ENCODE results near the gene CDK3. TPM values are rescaled to one million over a fixed set of nuclear protein-coding genes. Genes with fewer than 3 reads are reported as not detected.

Gene CDK3
- 1 to 10 TPM; 1.5 to 6.3 TPM for total RNA-seq
- polyA plus RNA-seq = 1 to 10 TPM; 2.6 TPM

DNA sequence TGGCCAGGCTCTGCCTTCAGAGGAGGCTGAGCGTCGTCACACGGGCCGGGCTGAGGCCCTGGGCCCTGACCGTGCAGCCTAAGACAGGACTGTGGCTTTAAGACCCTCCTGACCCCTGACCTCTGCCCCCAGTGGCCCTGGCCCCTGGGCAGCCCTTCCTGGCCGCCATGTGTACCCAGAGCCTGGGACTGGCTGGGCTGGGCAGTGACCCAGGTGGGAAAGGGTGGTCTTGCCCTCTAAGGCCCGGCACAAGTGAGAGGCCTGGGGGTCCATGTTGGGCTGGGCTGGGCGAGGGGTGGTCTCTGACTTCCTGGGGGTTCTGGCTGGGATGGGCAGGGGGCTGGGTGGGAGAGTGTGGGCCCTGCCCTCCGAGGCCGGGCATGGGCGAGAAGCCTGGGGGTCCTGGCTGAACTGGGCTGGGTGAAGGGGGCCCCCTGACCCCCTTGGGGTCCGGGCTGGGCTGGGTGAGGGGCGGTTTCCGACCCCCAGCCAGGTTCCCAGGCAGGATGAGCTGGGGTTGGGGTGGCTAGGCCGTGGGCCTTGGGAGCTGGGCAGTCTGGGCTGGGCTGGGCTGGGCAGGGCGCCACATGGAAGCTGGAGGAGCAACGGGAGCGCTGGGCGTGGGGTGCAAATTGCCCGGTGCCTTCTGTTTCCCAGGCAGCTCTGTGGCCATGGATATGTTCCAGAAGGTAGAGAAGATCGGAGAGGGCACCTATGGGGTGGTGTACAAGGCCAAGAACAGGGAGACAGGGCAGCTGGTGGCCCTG lies at the start of gene CDK3:
CDK3 (plus strand) TSS at position 101 of the 767 bp plus-strand sequence; CDS start at position 672, 571 bp downstream.
- no peak for DNase-seq (ENCODE audit: low spot score)
- Histone ChIP-seq H3K9ac (ENCODE audit: low read depth in 1 of 2, low read length in 2 of 2) (no peak within 1 kb of the TSS), H3K36me3 (ENCODE audit: control insufficient read depth in 4 of 4, insufficient read depth in 3 of 4, low read depth in 1 of 4, low read length in 3 of 4) (peaks cover 0 to 2% (median 0%) of the 10 kb centered on the region in 4 donors), H3K27ac (ENCODE audit: low read depth in 1 of 2, low read length in 2 of 2) (peak within 1 kb of the TSS; percentile 58 to 63), H3K9me3 (ENCODE audit: control insufficient read depth in 4 of 4, low read length in 3 of 4) (no peaks in the 10 kb centered on the region), H3K27me3 (ENCODE audit: control insufficient read depth in 4 of 4, insufficient read depth in 4 of 4, low read length in 3 of 4) (no peaks in the 10 kb centered on the region), H3K4me1 (ENCODE audit: control insufficient read depth in 4 of 4, insufficient read depth in 4 of 4, low read length in 3 of 4) (peaks cover 25 to 92% (median 68%) of the 10 kb centered on the region in 4 donors), H3K4me3 (ENCODE audit: low read depth in 1 of 3, low read length in 3 of 3) (no peak within 1 kb of the TSS)
- 79% methylated on average over 21 of the region's 21 CpGs for WGBS
- TF ChIP-seq YY1 (IDR thresholded peaks at IDR 0.05) (no peak), HNF4A (conservative IDR thresholded peaks at IDR 0.05) (no peak), FOXA2 (IDR thresholded peaks at IDR 0.05) (no peak), MAX (IDR thresholded peaks at IDR 0.05) (no peak), GABPA (IDR thresholded peaks at IDR 0.05 in 1 of 2, conservative IDR thresholded peaks at IDR 0.05 in 1 of 2) (no peak), NR2F2 (IDR thresholded peaks at IDR 0.05) (no peak), RXRA (IDR thresholded peaks at IDR 0.05) (no peak), JUND (IDR thresholded peaks at IDR 0.05) (no peak), CTCF (IDR thresholded peaks at IDR 0.05; ENCODE audit: low read depth, low read length, missing input control) (no peak)
- TF ChIP-seq, protein P1, sequence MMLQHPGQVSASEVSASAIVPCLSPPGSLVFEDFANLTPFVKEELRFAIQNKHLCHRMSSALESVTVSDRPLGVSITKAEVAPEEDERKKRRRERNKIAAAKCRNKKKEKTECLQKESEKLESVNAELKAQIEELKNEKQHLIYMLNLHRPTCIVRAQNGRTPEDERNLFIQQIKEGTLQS (IDR thresholded peaks at IDR 0.05) = no peak
- TF ChIP-seq, protein P2, sequence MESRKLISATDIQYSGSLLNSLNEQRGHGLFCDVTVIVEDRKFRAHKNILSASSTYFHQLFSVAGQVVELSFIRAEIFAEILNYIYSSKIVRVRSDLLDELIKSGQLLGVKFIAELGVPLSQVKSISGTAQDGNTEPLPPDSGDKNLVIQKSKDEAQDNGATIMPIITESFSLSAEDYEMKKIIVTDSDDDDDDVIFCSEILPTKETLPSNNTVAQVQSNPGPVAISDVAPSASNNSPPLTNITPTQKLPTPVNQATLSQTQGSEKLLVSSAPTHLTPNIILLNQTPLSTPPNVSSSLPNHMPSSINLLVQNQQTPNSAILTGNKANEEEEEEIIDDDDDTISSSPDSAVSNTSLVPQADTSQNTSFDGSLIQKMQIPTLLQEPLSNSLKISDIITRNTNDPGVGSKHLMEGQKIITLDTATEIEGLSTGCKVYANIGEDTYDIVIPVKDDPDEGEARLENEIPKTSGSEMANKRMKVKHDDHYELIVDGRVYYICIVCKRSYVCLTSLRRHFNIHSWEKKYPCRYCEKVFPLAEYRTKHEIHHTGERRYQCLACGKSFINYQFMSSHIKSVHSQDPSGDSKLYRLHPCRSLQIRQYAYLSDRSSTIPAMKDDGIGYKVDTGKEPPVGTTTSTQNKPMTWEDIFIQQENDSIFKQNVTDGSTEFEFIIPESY (IDR thresholded peaks at IDR 0.05) = no peak

DNA sequence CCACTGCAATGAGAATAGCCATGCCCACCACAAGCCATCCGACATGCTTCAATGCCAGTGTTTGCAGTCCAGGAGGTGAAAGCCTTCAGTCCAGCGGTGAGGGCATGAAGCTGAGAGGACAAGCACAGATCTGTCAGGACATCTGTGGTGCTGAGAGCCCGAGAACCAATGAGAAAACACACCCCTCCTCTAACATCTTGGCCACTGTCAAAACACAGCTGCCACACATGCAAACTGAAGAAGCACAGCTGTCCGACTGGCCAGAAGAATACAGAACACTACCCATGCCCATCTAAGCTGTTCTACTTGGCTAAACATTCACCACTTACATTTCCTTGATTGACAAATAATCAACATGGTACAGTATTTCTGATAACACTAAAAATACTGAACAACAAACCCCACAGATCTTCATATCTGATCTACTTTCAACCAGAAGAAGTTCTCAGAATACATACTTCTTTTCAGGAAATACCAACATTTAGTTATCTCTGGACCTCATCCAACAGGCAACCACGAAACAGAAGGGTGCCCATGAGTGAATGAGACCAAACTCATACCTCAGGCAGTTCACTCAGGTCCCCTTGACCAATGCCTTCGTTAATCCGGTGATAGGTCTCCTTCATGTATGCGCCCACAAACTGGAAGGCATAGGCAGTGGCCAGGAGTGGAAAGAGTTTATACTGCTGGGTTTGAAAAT lies 49.6 kb upstream of the CDK3 start:
- WGBS = 91% methylated on average over 8 of the region's 8 CpGs
- Histone ChIP-seq H3K36me3 (ENCODE audit: control insufficient read depth in 4 of 4, insufficient read depth in 3 of 4, low read depth in 1 of 4, low read length in 3 of 4) (peaks cover 17 to 87% (median 75%) of the 10 kb centered on the region in 4 donors), H3K4me3 (ENCODE audit: low read depth in 1 of 3, low read length in 3 of 3) (no peak overlapping the region), H3K9ac (ENCODE audit: low read depth in 1 of 2, low read length in 2 of 2) (no peak overlapping the region), H3K27ac (ENCODE audit: low read depth in 1 of 2, low read length in 2 of 2) (no peak overlapping the region), H3K4me1 (ENCODE audit: control insufficient read depth in 4 of 4, insufficient read depth in 4 of 4, low read length in 3 of 4) (no peaks in the 10 kb centered on the region), H3K27me3 (ENCODE audit: control insufficient read depth in 4 of 4, insufficient read depth in 4 of 4, low read length in 3 of 4) (no peaks in the 10 kb centered on the region), H3K9me3 (ENCODE audit: control insufficient read depth in 4 of 4, low read length in 3 of 4) (no peaks in the 10 kb centered on the region)
- DNase-seq (ENCODE audit: low spot score) = no peak
- TF ChIP-seq, protein P1 (IDR thresholded peaks at IDR 0.05) = no peak
- TF ChIP-seq HNF4G (IDR thresholded peaks at IDR 0.05) (no peak), GABPA (IDR thresholded peaks at IDR 0.05 in 1 of 2, conservative IDR thresholded peaks at IDR 0.05 in 1 of 2) (no peak), FOXA2 (IDR thresholded peaks at IDR 0.05) (no peak), JUND (IDR thresholded peaks at IDR 0.05) (no peak), HNF4A (conservative IDR thresholded peaks at IDR 0.05) (no peak), TAF1 (conservative IDR thresholded peaks at IDR 0.05) (no peak), RXRA (IDR thresholded peaks at IDR 0.05) (no peak), EGR1 (IDR thresholded peaks at IDR 0.05; ENCODE audit: low read depth in 2 of 2) (no peak), YY1 (IDR thresholded peaks at IDR 0.05) (no peak)
- TF ChIP-seq, protein P3, sequence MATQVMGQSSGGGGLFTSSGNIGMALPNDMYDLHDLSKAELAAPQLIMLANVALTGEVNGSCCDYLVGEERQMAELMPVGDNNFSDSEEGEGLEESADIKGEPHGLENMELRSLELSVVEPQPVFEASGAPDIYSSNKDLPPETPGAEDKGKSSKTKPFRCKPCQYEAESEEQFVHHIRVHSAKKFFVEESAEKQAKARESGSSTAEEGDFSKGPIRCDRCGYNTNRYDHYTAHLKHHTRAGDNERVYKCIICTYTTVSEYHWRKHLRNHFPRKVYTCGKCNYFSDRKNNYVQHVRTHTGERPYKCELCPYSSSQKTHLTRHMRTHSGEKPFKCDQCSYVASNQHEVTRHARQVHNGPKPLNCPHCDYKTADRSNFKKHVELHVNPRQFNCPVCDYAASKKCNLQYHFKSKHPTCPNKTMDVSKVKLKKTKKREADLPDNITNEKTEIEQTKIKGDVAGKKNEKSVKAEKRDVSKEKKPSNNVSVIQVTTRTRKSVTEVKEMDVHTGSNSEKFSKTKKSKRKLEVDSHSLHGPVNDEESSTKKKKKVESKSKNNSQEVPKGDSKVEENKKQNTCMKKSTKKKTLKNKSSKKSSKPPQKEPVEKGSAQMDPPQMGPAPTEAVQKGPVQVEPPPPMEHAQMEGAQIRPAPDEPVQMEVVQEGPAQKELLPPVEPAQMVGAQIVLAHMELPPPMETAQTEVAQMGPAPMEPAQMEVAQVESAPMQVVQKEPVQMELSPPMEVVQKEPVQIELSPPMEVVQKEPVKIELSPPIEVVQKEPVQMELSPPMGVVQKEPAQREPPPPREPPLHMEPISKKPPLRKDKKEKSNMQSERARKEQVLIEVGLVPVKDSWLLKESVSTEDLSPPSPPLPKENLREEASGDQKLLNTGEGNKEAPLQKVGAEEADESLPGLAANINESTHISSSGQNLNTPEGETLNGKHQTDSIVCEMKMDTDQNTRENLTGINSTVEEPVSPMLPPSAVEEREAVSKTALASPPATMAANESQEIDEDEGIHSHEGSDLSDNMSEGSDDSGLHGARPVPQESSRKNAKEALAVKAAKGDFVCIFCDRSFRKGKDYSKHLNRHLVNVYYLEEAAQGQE (IDR thresholded peaks at IDR 0.05) = no peak
